HepG2 (cell line): ENCODE results near the gene UBL4B. TPM values are rescaled to one million over a fixed set of nuclear protein-coding genes. Genes with fewer than 3 reads are reported as not detected.

Experiments
- ADNP ChIP-seq: sonication (generic); formaldehyde crosslinking; IDR thresholded peaks from 2 replicates; pipeline ENCODE4 v1.4.0; 2020; ENCODE audit warnings: missing genetic modification reagents
- ATF4 ChIP-seq, 2 experiments: fragments of 450-650 bp in 1 of 2; sonication (generic) in 1 of 2; formaldehyde crosslinking; IDR thresholded peaks; 2 replicates each; pipeline versions ENCODE4 v1.5.0 to v1.8.0; 2020 to 2022; ENCODE audit warnings: mild to moderate bottlenecking in 1 of 2, missing genetic modification reagents in 1 of 2
- DMAP1 ChIP-seq: IDR thresholded peaks from 2 replicates; pipeline ENCODE4 v1.6.1; 2016
- KDM5B ChIP-seq: sonication (generic); formaldehyde crosslinking; IDR thresholded peaks from 2 replicates; pipeline ENCODE4 v1.4.0; 2020; ENCODE audit warnings: missing genetic modification reagents, mild to moderate bottlenecking, borderline replicate concordance
- PRMT3 ChIP-seq: sonication (generic); formaldehyde crosslinking; IDR thresholded peaks from 2 replicates; pipeline ENCODE4 v1.8.1; 2022; ENCODE audit warnings: low read depth, mild to moderate bottlenecking, moderate library complexity, missing genetic modification reagents, borderline replicate concordance
- SMARCC2 ChIP-seq: fragments of 450-650 bp; IDR thresholded peaks from 2 replicates; pipeline ENCODE4 v1.6.1; 2017; ENCODE audit warnings: antibody characterized with exemption, mild to moderate bottlenecking
- ZNF264 ChIP-seq: sonication (generic); formaldehyde crosslinking; IDR thresholded peaks from 2 replicates; pipeline ENCODE4 v1.4.0; 2020; ENCODE audit warnings: missing genetic modification reagents
- ZNF816 ChIP-seq: sonication (generic); formaldehyde crosslinking; IDR thresholded peaks from 2 replicates; pipeline ENCODE4 v1.8.0; 2022; ENCODE audit warnings: missing genetic modification reagents, mild to moderate bottlenecking, borderline replicate concordance
- polyA plus RNA-seq, 8 experiments: library from polyadenylated mRNA; depleted of rRNA in 3 of 8; stranded (reverse) in 7 of 8; unstranded in 1 of 8; fragments of >200 nt; fragmentation: Illumina TruSeq in 4 of 8; extraction: Trizol in 4 of 8; gene quantifications; 2 replicates each; pipeline versions ENCODE4 v1.2.1 to v1.2.3, GENCODE V29; 2011 to 2016; ENCODE audit warnings: low read depth in 4 of 8, missing spikeins in 1 of 8, mixed read lengths in 1 of 8; ENCODE audit not compliant: insufficient read depth in 1 of 8
- total RNA-seq, 5 experiments: library from RNA; depleted of rRNA; stranded (reverse); fragments of >200 nt; fragmentation: Illumina TruSeq; extraction: Trizol; gene quantifications; 2 replicates each; pipeline ENCODE4 v1.2.3, GENCODE V29; 2016; ENCODE audit warnings: low read depth in 1 of 5
- TF ChIP-seq, protein P1 (sequence below): IDR thresholded peaks from 2 replicates; pipeline ENCODE4 v1.4.0; 2020; ENCODE audit warnings: mild to moderate bottlenecking, missing genetic modification reagents
- TF ChIP-seq, protein P2 (sequence below): sonication (generic); formaldehyde crosslinking; conservative IDR thresholded peaks from 2 replicates; pipeline ENCODE4 v1.8.0; 2022; ENCODE audit warnings: mild to moderate bottlenecking, moderate library complexity, missing genetic modification reagents

The UBL4B gene
- total and polyA plus RNA-seq, 2 of the 13 experiments (the other 11 are each of a cell fraction or from before 2014, with no cell fraction given), result not detected

DNA sequence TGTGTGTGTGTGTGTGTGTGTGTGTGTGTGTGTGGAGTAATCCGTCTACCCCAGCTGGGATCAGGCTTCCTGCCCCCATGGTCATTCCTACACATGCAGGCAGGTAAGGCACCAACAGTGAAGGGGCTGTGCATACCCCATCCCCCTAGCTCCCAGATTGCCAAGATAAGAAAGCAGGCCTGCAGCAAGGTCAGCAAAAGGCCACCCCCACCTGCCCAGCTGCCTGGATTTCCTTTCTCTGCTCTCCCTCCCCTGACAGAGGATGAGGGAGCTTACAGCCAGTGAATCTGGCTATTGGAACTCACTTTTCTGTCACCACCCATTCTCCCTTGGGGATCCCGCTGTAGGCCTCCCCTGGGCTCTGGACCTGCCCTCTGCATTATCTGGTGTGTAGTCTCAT lies 49.6 kb upstream of the UBL4B start (continued):
- TF ChIP-seq ATF4 (CRISPR knock-in tag; IDR thresholded peaks at IDR 0.05) (no peak), ZNF816 (CRISPR knock-in tag) (no peak), ZNF264 (no peak), KDM5B (CRISPR knock-in tag) (no peak), PRMT3 (CRISPR knock-in tag) (no peak), ADNP (CRISPR knock-in tag) (no peak), SMARCC2 (no peak), DMAP1 (CRISPR knock-in tag) (no peak)
- TF ChIP-seq, protein P1, sequence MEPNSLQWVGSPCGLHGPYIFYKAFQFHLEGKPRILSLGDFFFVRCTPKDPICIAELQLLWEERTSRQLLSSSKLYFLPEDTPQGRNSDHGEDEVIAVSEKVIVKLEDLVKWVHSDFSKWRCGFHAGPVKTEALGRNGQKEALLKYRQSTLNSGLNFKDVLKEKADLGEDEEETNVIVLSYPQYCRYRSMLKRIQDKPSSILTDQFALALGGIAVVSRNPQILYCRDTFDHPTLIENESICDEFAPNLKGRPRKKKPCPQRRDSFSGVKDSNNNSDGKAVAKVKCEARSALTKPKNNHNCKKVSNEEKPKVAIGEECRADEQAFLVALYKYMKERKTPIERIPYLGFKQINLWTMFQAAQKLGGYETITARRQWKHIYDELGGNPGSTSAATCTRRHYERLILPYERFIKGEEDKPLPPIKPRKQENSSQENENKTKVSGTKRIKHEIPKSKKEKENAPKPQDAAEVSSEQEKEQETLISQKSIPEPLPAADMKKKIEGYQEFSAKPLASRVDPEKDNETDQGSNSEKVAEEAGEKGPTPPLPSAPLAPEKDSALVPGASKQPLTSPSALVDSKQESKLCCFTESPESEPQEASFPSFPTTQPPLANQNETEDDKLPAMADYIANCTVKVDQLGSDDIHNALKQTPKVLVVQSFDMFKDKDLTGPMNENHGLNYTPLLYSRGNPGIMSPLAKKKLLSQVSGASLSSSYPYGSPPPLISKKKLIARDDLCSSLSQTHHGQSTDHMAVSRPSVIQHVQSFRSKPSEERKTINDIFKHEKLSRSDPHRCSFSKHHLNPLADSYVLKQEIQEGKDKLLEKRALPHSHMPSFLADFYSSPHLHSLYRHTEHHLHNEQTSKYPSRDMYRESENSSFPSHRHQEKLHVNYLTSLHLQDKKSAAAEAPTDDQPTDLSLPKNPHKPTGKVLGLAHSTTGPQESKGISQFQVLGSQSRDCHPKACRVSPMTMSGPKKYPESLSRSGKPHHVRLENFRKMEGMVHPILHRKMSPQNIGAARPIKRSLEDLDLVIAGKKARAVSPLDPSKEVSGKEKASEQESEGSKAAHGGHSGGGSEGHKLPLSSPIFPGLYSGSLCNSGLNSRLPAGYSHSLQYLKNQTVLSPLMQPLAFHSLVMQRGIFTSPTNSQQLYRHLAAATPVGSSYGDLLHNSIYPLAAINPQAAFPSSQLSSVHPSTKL (CRISPR knock-in tag), result no peak
- TF ChIP-seq, protein P2, sequence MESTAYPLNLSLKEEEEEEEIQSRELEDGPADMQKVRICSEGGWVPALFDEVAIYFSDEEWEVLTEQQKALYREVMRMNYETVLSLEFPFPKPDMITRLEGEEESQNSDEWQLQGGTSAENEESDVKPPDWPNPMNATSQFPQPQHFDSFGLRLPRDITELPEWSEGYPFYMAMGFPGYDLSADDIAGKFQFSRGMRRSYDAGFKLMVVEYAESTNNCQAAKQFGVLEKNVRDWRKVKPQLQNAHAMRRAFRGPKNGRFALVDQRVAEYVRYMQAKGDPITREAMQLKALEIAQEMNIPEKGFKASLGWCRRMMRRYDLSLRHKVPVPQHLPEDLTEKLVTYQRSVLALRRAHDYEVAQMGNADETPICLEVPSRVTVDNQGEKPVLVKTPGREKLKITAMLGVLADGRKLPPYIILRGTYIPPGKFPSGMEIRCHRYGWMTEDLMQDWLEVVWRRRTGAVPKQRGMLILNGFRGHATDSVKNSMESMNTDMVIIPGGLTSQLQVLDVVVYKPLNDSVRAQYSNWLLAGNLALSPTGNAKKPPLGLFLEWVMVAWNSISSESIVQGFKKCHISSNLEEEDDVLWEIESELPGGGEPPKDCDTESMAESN, result no peak
